ACHN (cell line): ENCODE measurements around the gene RPAP2.
"Not testable (repeated sequence)": the region's sequence is repeated elsewhere in the genome, so short reads cannot be mapped to it uniquely, and the experiment has no call there.

Source experiments
- DNase-seq: peaks from one replicate; pipeline ENCODE4 v3.0.0-alpha.2; 2015
- in situ Hi-C: cut with HindIII; loops from 2 replicates; pipeline ENCODE4 v1.10.0; 2017; ENCODE audit warnings: low sequenced_read_pairs, low pct_ligation_motif_present, low pct_unique_long_range_greater_than_20kb

The RPAP2 gene

GRCh38 chr1:92362970-92363369 lies 64.1 kb downstream of the RPAP2 start:
- in situ Hi-C loops, result no loop called here
- no peak for DNase-seq

GRCh38 chr1:92363401-92363800 lies 64.5 kb downstream of the RPAP2 start:
- DNase-seq, result no peak

GRCh38 chr1:92365378-92366039 lies 66.7 kb downstream of the RPAP2 start:
- no peak for DNase-seq
- in situ Hi-C loops, result no loop called here

More at GRCh38 chr1:92363401-92363800, 64.5 kb downstream of the RPAP2 start:
- in situ Hi-C loops, result no loop called here

GRCh38 chr1:92366040-92366395 lies 67.2 kb downstream of the RPAP2 start:
- in situ Hi-C loops, result no loop called here
- no peak for DNase-seq

- DNase-seq, result no peak
- in situ Hi-C loops, result no loop called here
These were observed 68.6 kb downstream of the RPAP2 start for GRCh38 chr1:92367496-92367895.

GRCh38 chr1:92372164-92372563 lies 73.3 kb downstream of the RPAP2 start:
- no peak for DNase-seq
- in situ Hi-C loops, result no loop called here

GRCh38 chr1:92374223-92374622 lies 75.4 kb downstream of the RPAP2 start:
- in situ Hi-C loops, result no loop called here
- DNase-seq, result no peak

- in situ Hi-C loops, result no loop called here
- no peak for DNase-seq
These were observed 77.5 kb downstream of the RPAP2 start for GRCh38 chr1:92376345-92376744.

- in situ Hi-C loops, DNase-seq: not testable (repeated sequence)
These were observed 79.1 kb downstream of the RPAP2 start for GRCh38 chr1:92377991-92378390.

GRCh38 chr1:92380867-92381266 lies 82.0 kb downstream of the RPAP2 start:
- in situ Hi-C loops, result no loop called here
- no peak for DNase-seq

- DNase-seq, in situ Hi-C loops: not testable (repeated sequence)
These were observed 95.1 kb downstream of the RPAP2 start for GRCh38 chr1:92393966-92394365.

- no peak for DNase-seq
- in situ Hi-C loops, result no loop called here
These were observed 99.7 kb downstream of the RPAP2 start for GRCh38 chr1:92398519-92398918.

GRCh38 chr1:92399076-92399475 lies 100.2 kb downstream of the RPAP2 start:
- in situ Hi-C loops, result no loop called here
- no peak for DNase-seq

- in situ Hi-C loops, result no loop called here
- peak; percentile 0 for DNase-seq
These were observed 105.8 kb downstream of the RPAP2 start for GRCh38 chr1:92404661-92405060.

- no peak for DNase-seq
- in situ Hi-C loops, result no loop called here
These were observed 110.0 kb downstream of the RPAP2 start for GRCh38 chr1:92408825-92409224.

GRCh38 chr1:92409946-92410549 lies 111.2 kb downstream of the RPAP2 start:
- in situ Hi-C loops, result no loop called here

GRCh38 chr1:92410706-92411105 lies 111.8 kb downstream of the RPAP2 start:
- no peak for DNase-seq
- in situ Hi-C loops, result no loop called here

More at GRCh38 chr1:92409946-92410549, 111.2 kb downstream of the RPAP2 start:
- no peak for DNase-seq

- DNase-seq, result no peak
- in situ Hi-C loops, result no loop called here
These were observed 112.7 kb downstream of the RPAP2 start for GRCh38 chr1:92411511-92411910.

GRCh38 chr1:92419642-92420041 lies 120.8 kb downstream of the RPAP2 start:
- no peak for DNase-seq
- in situ Hi-C loops, result no loop called here

- in situ Hi-C loops, result no loop called here
- DNase-seq, result no peak
These were observed 125.5 kb downstream of the RPAP2 start for GRCh38 chr1:92424381-92424780.
